HG02938 (cell line): ENCODE measurements around the gene CHCHD2.
"Not testable (repeated sequence)": the region's sequence is repeated elsewhere in the genome, so short reads cannot be mapped to it uniquely, and the experiment has no call there.

Experiments used
- ATAC-seq: cut with Tn5 transposase; IDR thresholded peaks from one replicate; pipeline ENCODE4 v1.9.1; 2021; ENCODE audit warnings: mild to moderate bottlenecking, moderate library complexity; ENCODE audit not compliant: unreplicated experiment

The CHCHD2 gene, protein sequence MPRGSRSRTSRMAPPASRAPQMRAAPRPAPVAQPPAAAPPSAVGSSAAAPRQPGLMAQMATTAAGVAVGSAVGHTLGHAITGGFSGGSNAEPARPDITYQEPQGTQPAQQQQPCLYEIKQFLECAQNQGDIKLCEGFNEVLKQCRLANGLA

DNA sequence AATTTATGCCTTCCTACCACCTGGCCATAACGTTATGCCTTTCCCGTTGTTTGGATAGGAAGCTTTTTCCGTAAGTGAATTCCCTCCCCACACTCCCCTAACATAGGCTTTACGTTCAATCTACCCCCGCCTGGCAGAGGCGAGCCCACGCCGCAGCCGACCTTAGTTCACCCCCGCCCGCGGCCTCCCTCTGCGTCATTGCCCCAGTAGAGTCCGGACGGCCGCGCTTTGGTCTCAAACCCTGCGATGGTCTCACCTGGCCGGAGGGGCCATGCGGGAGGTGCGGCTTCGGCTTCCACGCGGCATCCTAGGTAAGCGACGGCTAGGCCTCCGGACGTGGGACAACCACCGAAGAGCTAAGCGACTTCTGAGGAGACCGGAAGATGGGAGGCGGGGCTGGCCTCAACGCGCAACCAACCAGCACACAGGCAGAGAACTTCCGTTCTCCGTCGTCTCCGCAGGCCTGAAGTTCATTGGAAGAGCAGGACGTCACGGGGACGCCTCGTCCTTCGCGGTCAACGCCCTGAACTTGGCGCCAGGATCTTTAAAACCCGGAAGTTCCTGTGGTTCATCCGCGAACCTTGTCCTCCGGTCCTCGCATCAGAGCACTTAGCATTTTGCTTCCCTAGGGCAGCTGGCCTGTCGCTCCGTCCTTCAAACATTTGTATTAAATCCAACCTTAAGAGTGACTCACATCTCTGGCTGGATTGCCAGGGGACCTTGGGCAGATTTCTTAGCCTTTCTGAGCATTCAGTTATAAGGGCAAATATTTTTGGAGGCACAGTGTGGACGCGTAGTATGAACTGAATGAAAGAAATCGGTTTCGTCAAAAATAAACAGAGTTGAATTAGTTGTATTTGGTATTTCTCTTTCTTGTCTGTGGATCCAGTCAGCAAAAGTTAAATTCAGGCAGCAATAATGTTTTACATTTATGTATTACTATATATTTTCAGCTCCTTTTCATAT lies at the start of gene CHCHD2:
Gene CHCHD2 (minus strand): TSS at position 369 of the 966 bp plus-strand sequence. CDS start 63 bp downstream, at position 306.
- ATAC-seq = peak; percentile 99

DNA sequence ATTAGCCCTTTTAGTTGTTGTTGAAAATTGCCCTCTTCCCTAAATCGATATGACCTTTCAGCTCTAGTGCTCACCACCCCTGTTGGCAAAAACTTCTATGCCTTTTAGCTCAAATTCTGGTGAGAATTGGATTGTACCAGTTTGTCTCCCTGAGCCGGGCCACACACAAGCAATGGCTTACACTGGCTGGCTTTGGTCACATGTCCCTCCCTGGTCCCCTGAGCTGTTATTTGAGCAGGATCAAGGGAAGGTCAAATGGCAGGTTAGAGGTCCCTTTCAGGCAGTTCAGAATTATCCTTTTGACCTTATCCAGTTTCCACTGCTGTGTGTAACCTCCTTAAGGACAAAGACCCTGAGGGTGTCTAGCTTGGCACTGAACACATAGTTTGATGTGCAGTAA lies 24.8 kb upstream of the CHCHD2 start:
- not testable (repeated sequence) for ATAC-seq

DNA sequence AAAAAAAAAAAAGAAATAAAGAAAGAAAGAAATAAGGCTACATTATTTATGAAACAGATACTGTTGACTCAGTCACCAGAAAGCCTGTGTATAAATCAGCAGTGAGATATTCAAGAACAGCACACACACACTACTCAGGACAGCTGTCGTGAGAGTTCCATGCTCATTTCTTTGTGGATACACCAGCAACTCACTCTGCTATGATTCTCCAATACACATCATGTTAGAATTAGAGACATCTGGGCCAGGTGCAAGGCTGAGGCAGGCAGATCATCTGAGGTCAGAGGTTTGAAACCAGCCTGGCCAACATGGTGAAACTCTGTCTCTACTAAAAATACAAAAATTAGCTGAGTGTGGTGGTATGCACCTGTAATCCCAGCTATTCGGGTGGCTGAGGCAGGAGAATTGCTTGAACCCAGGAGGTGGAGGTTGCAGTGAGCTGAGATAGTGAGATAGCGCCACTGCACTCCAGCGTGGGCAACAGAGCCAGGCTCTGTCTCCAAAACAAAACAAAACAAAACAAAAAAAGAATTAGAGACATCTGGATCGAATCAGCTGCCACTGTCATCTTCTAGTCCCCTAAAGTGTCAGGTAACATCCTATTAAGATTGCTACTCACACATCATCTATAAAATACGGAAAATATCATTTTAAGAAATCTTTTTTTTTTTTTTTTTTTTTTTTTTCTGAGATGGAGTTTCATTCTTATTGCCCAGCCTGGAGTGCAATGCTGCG lies 21.1 kb upstream of the CHCHD2 start:
- ATAC-seq = no peak

DNA sequence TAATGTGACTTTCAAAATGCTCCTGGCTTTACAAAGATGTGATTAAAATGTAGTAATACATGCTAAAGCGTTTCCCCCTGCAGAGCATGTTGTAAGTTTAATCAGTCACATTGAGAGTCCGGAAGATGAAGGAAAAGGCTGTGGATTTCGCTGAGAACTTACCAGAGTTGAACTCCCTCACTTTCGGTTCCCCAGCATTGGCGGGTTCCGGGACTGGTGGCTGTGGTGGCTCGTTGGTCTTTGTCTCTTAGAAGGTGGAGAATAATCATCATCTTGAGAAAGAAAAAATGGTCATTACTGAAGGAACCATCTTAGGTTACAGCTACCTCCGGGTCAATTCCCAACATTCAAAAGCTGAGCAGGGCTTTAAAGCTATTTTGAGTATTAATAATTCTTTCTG lies 19.6 kb upstream of the CHCHD2 start:
- no peak for ATAC-seq

DNA sequence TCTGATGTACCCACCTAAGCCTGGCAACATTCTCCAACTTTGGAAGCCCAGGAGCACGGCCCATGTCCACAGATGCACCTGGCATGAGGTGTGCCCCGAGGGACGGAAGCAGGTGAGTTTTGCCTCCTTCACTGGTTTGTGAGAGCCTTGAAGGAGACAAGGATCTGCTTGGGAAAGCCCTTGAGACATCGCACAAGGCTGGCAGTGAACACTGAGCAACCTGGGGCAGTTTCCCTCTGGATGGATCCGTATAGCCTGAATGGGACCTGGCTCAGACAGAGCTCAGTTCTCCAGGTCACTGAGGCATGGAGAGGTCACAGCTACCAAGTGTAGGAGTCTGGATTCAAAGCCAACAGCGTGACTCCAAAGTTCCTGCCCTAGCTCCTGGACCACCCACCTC lies 18.7 kb upstream of the CHCHD2 start:
- no peak for ATAC-seq

DNA sequence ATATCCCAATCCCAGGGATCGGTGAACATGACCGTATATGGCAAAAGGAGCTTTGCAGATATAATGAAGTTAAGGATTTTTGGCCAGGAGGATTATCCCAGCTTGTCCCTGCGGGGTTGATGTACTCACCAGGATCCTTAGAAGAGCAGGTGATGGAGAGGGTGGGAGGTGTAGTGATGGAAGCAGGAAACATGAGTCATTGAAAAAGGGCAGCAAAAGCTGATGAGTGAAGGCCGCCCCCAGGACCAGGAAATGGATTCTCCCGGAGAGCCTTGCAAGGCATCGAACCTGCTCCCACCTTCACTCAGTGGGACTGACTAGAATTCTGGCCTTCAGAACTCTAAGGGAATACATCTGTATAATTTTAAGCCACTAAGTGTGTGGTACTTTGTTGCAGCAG lies 15.2 kb upstream of the CHCHD2 start:
- ATAC-seq = no peak

DNA sequence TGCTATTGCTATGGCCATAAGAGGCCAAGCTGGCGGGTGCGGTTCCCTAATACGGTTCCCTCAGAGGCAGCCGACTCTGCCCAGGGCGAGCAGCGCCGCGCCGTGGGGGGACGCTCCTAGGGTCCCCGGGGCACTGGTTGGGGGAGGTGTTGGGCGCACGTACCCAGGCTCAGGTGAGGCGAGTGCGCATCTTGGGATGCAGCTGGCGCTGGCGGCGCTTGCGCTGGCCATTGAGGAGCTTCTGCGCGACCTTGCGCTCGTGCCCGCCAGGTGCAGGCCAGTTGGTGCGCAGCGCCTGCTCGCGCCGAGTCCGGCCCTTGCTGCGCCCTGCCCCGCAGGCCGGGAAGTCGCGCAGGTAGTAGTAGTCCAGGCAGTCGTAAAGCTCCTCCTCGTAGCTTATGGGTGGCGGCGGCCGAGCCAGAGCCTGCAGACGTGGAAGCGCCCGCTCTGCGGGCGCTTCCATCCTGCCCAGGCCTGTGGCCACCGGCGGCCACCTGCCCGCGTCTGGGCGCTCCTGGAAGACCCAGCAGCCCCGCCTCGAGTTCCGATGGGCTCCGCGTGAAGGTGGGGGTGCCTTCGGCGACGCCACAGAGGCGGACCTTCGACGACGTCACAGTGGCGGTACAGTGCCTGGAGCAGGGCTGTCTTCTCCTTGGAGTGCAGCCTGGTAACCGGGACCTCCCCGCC lies 9.7 kb upstream of the CHCHD2 start, which contains the start of gene NUPR2:
Gene NUPR2 (minus strand): TSS at position 566 of the 687 bp plus-strand sequence. CDS start 103 bp downstream, at position 463.
- ATAC-seq = no peak

DNA sequence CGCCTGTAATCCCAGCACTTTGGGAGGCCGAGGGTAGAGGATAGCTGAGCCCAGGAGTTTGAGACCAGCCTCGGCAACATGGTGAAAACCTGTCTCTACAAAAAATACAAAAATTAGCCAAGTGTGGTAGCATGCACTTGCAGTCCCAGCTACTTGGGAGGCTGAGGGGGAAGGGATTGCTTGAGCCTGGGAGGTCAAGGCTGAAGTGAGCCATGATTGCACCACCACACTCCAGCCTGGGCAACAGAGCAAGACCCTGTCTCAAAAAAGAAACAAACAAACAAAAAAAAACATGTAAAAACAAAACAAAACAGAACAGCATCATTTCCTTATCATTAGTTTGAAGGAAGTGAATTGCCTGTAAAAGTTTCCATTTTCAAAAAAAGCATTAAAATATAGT lies 6.0 kb upstream of the CHCHD2 start:
- ATAC-seq = not testable (repeated sequence)

DNA sequence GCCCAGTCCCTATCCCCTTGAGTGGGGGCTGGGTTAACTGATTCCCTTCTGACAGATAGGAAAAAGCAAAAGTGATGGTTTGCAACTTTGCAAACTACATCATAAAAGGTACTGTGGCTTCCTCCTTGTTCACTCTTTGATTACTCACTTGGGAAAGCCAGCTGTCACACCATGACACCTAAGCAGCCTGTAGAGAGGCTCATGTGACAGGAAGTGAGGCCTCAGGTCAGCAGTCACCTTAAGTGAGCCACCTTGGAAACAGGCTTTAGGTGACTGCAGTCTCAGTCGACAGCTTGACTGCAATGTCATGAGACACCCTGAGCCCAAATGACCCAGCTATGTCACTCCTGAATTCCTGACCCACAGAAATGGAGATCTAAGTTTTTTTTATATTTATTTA lies 4.3 kb upstream of the CHCHD2 start:
- no peak for ATAC-seq

DNA sequence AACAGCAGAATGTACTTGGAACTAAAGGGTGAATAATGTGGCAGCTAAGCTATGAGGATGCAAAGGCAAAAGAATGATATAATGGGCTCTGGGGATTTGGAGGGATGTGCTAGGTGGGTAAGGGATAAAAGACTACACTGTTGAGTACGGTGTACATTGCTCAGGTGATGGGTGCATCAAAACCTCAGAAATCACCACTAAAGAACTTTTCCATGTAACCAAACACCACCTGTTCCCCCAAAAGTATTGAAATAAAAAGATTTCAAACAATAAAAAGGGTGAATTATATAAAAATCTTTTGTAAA lies 1.6 kb upstream of the CHCHD2 start:
- no peak for ATAC-seq

DNA sequence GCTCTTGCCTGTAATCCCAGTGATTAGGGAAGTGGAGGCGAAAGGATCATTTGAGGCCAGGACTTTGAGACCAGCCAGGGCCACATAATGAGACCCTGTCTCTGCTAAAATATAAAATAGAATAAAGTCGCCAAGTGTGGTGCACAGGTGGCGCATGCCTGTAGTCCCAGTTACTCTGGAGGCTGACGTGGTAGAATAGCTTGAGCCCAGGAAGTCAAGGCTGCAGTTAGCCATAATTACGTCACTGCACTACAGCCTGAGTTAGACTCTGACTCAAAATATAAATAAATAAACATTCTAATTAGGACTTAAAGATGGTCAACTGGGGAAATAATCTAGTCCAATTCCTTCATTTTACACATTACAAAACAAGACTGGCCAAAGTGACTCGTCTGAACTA lies 768 bp downstream of the CHCHD2 start:
- ATAC-seq = peak; percentile 26

DNA sequence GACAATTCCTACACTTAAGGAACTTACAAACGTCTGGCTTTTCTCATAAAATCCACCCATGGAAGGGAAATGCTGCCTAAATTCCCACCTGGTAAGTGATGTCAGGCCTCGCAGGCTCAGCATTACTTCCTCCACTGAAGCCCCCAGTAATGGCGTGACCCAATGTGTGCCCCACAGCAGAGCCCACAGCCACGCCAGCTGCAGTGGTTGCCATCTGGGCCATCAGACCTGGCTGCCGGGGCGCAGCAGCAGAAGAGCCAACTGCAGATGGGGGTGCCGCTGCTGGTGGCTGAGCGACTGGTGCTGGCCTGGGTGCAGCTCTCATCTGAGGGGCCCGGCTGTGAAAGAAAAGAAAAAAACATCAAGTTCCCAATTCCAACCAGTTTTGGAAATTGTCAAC lies 2.1 kb downstream of the CHCHD2 start:
- ATAC-seq = not testable (repeated sequence)

DNA sequence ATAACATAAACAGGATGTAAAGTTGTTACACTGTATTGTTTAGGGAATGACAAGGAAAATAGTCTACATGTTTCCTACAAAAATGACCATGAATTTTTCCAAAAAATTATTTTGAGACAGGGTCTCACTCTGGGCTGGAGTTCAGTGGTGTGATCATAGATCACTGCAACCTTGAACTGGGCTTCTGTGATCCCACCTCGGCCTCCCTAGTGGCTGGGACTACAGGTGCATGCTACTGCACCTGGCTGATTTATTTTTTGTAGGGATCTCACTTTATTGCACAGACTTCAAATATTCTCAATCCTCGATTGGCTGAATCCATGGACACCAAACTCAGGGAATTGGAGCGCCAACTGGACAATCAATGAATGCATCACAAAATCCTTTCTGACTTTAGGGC lies 6.6 kb downstream of the CHCHD2 start:
- no peak for ATAC-seq

DNA sequence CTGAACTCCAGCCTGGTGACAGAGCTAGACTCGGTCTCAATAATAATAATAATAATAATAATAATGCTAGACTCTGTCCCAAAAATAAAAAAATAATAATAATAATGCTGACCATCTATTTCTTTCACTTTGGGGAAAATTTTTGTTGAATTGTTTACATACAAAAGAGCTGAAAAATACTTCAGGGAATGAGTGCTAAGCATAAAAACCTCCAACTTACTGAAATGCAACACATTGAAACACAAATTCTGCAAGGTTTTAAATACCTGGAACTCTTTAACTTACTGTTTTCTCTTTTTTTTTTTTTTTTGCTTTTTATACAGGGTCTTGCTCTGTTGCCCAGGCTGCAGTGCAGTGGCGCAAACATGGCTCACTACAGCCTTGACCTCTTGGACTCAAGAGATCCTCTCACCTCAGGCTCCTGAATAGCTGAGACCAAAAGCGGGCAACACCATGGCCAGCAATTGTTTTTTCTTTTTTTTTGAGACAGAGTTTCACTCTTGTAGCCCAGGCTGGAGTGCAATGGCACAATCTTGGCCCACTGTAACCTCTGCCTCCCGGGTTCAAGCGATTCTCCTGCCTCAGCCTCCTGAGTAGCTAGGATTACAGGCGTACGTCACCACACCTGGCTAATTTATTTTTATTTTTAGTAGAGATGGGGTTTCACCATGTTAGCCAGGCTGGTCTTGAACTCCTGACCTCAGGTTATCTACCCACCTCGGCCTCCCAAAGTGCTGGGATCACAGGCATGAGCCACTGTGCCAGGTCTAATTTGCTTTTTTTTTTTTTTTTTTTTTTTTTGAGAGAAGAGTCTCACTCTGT lies 7.9 kb downstream of the CHCHD2 start:
- ATAC-seq = not testable (repeated sequence)

DNA sequence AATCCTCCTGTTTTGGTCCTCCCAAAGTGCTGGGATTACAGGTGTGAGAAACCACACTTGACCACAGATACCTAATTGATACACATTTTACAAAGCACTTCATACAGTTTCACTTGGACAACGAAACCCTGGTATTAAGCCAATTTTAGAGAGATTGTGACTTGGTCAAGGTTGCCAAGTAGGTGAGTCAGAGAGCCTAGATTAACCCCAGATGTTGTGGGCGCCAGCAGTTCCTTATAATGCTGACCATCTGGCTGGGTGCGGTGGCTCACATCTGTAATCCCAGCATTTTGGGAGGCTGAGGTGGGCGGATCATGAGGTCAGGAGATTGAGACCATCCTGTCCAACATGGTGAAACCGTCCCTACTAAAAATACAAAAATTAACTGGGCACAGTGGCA lies 8.6 kb downstream of the CHCHD2 start:
- peak; percentile 50 for ATAC-seq

DNA sequence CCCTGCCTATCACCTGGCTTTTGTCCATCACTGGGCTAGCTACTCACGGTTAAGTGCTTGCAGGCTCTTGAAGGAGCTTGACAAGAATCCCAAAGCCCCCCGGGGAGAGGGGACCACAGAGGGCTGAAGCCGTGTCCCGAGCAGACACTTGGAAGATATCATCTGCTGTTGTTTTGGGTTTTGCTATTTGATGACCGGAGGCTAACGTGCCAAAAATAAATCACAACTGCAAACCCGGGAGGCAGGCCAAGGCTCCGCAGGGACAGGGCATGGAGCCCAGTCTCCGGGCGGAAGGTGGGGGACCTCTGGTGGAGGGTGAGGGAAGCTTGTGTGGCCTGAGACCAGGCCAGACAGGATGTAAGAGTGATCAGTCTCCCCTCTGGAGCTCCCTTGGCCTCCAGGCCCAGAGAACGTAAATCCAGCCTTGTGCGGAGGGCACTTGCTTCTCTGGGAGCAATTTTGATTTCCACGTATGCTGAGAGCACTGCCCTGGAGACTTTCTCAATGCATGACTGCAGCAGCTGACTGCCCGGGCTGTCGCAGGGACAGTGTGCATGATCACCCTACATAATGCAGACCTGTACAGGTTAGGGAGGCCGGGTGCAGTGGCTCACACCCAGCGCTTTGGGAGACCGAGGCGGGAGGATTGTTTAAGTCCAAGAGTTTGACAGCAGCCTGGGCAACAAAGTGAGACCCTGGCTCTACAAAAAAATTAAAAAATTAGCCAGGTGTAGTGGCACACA lies 13.3 kb downstream of the CHCHD2 start, which contains the start of gene PHKG1:
Gene PHKG1 (minus strand): TSS at position 164 of the 743 bp plus-strand sequence. CDS start 4,011 bp downstream, outside the sequence.
- ATAC-seq = no peak

DNA sequence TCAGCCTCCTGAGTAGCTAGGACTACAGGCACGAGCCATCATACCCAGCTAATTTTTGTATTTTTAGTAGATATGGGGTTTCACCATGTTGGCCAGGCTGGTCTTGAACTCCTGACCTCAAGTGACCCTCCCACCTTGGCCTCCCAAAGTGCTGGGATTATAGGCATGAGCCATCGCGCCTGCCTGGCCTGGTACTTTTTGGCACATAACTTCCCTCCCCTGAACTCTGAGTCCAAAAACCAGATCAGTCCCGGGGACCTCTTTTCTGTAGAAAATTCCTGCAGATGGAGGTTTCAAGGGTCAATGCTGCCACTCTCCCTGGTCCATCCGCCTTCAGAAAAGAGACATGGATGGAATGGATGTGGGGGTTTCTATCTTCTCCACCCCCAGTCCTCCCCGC lies 13.9 kb downstream of the CHCHD2 start:
- not testable (repeated sequence) for ATAC-seq

DNA sequence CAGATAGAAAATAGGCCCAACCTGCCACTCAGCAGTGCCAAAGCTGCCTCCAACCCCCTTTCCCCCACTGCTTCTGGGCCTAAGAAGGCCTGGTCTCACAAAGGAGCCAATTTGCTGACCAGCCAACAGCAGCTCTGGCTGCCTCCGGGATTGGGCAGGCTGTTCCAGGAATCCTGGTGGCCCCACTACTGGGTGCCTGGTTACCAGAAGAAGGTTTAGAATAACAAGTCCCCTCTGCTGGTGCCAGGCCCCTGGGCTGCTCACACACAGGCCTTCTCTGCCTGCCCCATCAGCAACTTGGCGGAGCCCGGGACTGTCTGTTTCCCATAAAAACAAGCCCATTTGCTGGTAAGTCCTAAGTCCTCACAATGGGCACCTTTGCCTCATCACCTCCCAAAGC lies 14.7 kb downstream of the CHCHD2 start:
- ATAC-seq = no peak

DNA sequence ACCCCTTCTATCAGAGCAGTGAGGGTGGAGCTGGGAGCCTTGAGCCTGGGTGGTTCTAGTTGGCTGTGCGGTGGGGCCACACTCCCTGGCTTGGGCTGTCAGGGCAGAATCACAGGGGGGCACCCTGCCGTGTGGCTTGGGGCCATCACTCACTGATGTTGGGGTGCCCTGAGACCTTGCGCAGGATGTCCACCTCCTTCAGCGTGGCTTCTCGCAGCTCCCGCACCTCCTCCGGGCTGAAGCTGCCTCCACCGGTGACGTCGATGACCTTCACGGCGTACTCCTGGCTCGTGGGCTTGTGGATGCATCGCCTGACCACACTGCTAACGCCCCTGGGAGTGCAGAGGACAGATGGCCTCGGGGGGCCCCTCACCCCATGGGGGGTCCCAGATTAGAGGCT lies 18.8 kb downstream of the CHCHD2 start:
- ATAC-seq = no peak
